ENCODE data around the gene SEPTIN11.
A peak's percentile ranks its signal among the peaks of the same experiment; 100 is the strongest.

SEPTIN11 gene

DNA sequence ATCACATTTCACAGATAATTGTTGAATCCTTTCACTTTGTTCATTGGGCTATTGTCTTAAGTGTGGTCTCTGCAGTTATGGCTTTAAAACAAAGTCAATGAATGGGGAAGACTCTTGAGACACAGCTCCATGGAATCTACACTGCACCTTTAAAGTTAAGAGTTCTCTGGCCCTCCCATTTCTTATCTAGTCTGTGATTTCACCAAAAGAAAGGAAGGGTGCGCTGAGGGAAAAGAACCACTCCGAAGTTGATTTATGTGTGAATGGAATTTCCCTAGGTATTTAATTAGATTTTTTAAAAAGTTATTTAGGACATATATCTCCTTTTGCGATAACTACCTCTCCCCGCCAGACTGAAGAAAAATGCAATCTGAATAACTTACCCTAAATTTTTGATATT lies 2.5 kb downstream of the SEPTIN11 start:
- no peaks in the 10 kb centered on the region for H3K4me1 ChIP-seq (ENCODE audit: control insufficient read depth, insufficient read depth, low read length)
- TF ChIP-seq, protein P1, sequence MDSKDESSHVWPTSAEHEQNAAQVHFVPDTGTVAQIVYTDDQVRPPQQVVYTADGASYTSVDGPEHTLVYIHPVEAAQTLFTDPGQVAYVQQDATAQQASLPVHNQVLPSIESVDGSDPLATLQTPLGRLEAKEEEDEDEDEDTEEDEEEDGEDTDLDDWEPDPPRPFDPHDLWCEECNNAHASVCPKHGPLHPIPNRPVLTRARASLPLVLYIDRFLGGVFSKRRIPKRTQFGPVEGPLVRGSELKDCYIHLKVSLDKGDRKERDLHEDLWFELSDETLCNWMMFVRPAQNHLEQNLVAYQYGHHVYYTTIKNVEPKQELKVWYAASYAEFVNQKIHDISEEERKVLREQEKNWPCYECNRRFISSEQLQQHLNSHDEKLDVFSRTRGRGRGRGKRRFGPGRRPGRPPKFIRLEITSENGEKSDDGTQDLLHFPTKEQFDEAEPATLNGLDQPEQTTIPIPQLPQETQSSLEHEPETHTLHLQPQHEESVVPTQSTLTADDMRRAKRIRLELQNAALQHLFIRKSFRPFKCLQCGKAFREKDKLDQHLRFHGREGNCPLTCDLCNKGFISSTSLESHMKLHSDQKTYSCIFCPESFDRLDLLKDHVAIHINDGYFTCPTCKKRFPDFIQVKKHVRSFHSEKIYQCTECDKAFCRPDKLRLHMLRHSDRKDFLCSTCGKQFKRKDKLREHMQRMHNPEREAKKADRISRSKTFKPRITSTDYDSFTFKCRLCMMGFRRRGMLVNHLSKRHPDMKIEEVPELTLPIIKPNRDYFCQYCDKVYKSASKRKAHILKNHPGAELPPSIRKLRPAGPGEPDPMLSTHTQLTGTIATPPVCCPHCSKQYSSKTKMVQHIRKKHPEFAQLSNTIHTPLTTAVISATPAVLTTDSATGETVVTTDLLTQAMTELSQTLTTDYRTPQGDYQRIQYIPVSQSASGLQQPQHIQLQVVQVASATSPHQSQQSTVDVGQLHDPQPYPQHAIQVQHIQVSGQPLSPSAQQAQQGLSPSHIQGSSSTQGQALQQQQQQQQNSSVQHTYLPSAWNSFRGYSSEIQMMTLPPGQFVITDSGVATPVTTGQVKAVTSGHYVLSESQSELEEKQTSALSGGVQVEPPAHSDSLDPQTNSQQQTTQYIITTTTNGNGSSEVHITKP (tag by site-specific recombination; IDR thresholded peaks at IDR 0.05) = 0 out of 2 replicates have a peak, but pooled peaks have one; percentile 20
- TF ChIP-seq PRDM1 (tag by site-specific recombination; IDR thresholded peaks at IDR 0.05) = peak; percentile 45; the same call in 1 of the 2 replicates
- TF ChIP-seq, protein P2, sequence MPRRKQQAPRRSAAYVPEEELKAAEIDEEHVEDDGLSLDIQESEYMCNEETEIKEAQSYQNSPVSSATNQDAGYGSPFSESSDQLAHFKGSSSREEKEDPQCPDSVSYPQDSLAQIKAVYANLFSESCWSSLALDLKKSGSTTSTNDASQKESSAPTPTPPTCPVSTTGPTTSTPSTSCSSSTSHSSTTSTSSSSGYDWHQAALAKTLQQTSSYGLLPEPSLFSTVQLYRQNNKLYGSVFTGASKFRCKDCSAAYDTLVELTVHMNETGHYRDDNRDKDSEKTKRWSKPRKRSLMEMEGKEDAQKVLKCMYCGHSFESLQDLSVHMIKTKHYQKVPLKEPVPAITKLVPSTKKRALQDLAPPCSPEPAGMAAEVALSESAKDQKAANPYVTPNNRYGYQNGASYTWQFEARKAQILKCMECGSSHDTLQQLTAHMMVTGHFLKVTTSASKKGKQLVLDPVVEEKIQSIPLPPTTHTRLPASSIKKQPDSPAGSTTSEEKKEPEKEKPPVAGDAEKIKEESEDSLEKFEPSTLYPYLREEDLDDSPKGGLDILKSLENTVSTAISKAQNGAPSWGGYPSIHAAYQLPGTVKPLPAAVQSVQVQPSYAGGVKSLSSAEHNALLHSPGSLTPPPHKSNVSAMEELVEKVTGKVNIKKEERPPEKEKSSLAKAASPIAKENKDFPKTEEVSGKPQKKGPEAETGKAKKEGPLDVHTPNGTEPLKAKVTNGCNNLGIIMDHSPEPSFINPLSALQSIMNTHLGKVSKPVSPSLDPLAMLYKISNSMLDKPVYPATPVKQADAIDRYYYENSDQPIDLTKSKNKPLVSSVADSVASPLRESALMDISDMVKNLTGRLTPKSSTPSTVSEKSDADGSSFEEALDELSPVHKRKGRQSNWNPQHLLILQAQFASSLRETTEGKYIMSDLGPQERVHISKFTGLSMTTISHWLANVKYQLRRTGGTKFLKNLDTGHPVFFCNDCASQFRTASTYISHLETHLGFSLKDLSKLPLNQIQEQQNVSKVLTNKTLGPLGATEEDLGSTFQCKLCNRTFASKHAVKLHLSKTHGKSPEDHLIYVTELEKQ (tag by site-specific recombination; IDR thresholded peaks at IDR 0.05; ENCODE audit: borderline replicate concordance) = no peak
- ChIA-PET POLR2A (no interaction called here), CTCF (interaction anchor here (0.5 to 0.9 kb wide), 2 partner anchors 93 to 269 kb away, joined by 3 read pairs; no protein-coding TSS in a partner anchor)
- no peaks in the 10 kb centered on the region for H3K36me3 ChIP-seq (ENCODE audit: control insufficient read depth in 2 of 2, insufficient read depth in 1 of 2, low read length in 2 of 2)
- H3K27ac ChIP-seq (ENCODE audit: extremely low read depth, low read depth, low read length) = no peak overlapping the region
- no peak overlapping the region for H3K4me3 ChIP-seq (ENCODE audit: low read depth, low read length)
- H3K9me3 ChIP-seq (ENCODE audit: control insufficient read depth, insufficient read depth, low read depth, low read length) = no peaks in the 10 kb centered on the region

GRCh38 chr4:76952656-76953582 lies 3.4 kb downstream of the SEPTIN11 start:
- no peak overlapping the region for H3K4me3 ChIP-seq (ENCODE audit: low read depth, low read length)
- peak; percentile 97 for TF ChIP-seq ZNF664 (tag by site-specific recombination; IDR thresholded peaks at IDR 0.05)
- TF ChIP-seq KLF1 (tag by site-specific recombination; IDR thresholded peaks at IDR 0.05) = no peak
- POLR2A ChIA-PET = no interaction called here
- H3K27ac ChIP-seq (ENCODE audit: extremely low read depth, low read depth, low read length) = no peak overlapping the region
- H3K36me3 ChIP-seq (ENCODE audit: control insufficient read depth in 2 of 2, insufficient read depth in 1 of 2, low read length in 2 of 2) = no peaks in the 10 kb centered on the region
- no peaks in the 10 kb centered on the region for H3K9me3 ChIP-seq (ENCODE audit: control insufficient read depth, insufficient read depth, low read depth, low read length)
- CTCF ChIA-PET = interaction anchor here (0.5 to 0.9 kb wide), 3 partner anchors 68 to 270 kb away, joined by 3 read pairs; no protein-coding TSS in a partner anchor
- no peaks in the 10 kb centered on the region for H3K4me1 ChIP-seq (ENCODE audit: control insufficient read depth, insufficient read depth, low read length)

- Histone ChIP-seq H3K4me3 (ENCODE audit: low read depth, low read length) (no peak overlapping the region), H3K27ac (ENCODE audit: extremely low read depth, low read depth, low read length) (no peak overlapping the region), H3K9me3 (ENCODE audit: control insufficient read depth, insufficient read depth, low read depth, low read length) (no peaks in the 10 kb centered on the region), H3K4me1 (ENCODE audit: control insufficient read depth, insufficient read depth, low read length) (no peaks in the 10 kb centered on the region), H3K36me3 (ENCODE audit: control insufficient read depth in 2 of 2, insufficient read depth in 1 of 2, low read length in 2 of 2) (no peaks in the 10 kb centered on the region)
- TF ChIP-seq ZNF660 (tag by site-specific recombination; IDR thresholded peaks at IDR 0.05) (0 out of 2 replicates have a peak, but pooled peaks have one; percentile 24), ZBTB17 (tag by site-specific recombination; IDR thresholded peaks at IDR 0.05) (peak; percentile 53; the same call in 1 of the 2 replicates), ZBTB10 (tag by site-specific recombination; IDR thresholded peaks at IDR 0.05) (no peak)
- TF ChIP-seq, protein P3, sequence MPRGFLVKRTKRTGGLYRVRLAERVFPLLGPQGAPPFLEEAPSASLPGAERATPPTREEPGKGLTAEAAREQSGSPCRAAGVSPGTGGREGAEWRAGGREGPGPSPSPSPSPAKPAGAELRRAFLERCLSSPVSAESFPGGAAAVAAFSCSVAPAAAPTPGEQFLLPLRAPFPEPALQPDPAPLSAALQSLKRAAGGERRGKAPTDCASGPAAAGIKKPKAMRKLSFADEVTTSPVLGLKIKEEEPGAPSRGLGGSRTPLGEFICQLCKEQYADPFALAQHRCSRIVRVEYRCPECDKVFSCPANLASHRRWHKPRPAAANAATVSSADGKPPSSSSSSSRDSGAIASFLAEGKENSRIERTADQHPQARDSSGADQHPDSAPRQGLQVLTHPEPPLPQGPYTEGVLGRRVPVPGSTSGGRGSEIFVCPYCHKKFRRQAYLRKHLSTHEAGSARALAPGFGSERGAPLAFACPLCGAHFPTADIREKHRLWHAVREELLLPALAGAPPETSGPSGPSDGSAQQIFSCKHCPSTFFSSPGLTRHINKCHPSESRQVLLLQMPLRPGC (tag by site-specific recombination; IDR thresholded peaks at IDR 0.05) = no peak
- ChIA-PET POLR2A (no interaction called here), CTCF (no interaction called here)
These were observed 4.4 kb downstream of the SEPTIN11 start for GRCh38 chr4:76953956-76954355.
